Activated CD8-positive, alpha-beta memory T cell treated with anti-CD3 and anti-CD28 coated beads, Interleukin-2, amount 50 U/mL, for 24 hours (primary cell): Measurements from ENCODE around the gene ADSL.

ENCODE experiments used
- DNase-seq: peaks from one replicate; pipeline ENCODE4 v3.0.0-alpha.2; 2020; ENCODE audit errors: extremely low read depth

Gene ADSL

GRCh38 chr22:40328546-40329456, 17.5 kb upstream of the ADSL start:
- DNase-seq: no peak

DNA sequence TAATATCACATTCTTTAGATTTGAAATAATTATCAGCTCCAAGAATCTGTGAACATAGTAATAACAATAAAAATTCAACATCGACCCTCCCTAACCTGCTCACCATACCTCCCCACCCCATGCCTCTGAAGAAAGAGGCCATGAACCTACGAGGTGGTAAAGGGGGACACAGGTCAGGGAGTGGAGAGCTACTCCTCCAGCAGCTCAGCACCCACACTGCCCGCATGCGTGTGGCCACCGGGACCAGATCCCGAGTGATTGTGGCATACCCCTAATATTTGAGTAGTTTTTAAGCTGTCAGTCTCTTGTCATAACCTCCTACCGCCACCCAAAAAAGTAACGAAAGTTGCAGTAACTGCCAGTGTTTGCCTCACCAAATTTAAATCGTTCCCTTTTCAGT, 16.8 kb upstream of the ADSL start:
- no peak for DNase-seq

GRCh38 chr22:40330086-40330485, 16.2 kb upstream of the ADSL start:
- DNase-seq: no peak

GRCh38 chr22:40330615-40331014, 15.7 kb upstream of the ADSL start:
- no peak for DNase-seq

DNA sequence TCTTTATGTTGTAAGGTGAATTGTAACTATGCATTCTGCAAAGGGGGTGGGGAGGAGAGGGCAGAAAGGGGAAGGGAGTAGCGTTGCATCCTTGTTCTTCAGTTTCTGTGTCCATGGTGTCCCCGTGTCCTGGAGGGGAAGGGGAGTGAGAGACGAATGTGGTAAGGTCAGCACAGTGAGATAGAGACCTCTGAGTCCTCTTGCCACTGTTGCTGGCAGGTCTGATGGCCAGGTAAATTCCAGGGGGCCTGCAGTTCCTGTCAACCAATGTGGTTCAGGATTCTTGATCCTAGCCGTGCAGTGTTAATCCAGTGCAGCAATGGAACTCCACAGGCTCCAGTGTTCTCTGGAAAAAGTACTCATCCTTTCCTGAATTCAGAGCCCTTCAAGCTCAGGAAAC, 14.6 kb upstream of the ADSL start:
- DNase-seq: no peak

GRCh38 chr22:40332319-40332781, 13.9 kb upstream of the ADSL start:
- no peak for DNase-seq

DNA sequence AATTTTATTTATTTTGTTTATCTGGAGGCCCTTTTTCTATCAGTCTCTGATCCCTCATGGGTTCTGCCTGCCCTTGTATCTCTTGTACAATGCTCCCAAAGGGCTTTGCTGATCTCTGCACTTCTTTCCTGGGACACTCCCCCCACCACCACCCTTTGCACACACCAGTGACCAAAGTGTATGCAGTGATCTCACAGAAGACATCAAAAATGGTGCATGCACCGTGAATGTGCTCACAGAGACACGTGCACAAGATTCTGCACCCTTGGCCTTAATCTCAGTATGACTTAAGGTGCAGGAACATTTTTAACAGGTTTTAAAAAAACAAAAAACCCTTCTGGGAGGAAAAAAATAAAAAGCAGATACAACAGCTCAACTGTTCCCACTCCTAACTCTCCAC, 12.2 kb upstream of the ADSL start:
- no peak for DNase-seq

- DNase-seq: no peak
Observed at GRCh38 chr22:40334899-40335298, 11.4 kb upstream of the ADSL start.

DNA sequence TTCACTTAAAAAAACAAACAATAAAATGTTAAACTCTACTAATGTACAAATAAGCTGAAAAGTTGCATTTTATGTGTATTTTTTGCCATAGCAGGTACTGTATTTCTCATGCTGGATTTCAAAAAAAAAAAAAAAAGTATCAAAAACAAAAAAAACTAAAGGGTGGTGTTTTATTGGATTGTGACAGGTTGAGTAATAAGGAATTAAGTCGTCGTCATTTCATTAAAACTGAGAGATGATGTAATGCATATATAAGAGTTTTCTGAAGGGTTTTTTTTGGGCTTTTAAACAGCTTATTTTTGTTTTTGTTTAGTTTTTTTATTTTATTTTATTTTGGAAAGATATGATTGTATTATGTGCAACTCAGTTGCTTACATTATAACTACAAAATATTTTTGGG, 10.9 kb upstream of the ADSL start:
- DNase-seq: no peak

- DNase-seq: no peak
Observed at GRCh38 chr22:40340044-40340443, 6.3 kb upstream of the ADSL start.

DNA sequence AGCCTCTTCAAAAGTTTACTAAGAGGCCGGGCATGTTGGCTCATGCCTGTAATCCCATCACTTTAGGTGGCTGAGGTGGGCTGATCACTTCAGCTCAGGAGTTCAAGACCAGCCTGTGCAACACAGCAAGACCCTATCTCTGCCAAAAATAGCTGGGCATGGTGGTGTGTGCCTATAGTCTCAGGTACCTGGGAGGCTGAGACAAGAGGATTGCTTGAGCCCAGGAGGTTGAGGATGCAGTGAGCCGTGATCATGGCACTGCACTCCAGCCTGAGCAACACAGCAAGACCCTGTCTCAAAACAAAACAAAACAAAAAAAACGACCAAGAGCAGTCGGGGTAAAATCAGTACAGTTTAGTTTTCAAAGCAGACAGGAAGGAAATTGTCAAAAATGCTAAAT, 4.7 kb upstream of the ADSL start:
- no peak for DNase-seq

DNA sequence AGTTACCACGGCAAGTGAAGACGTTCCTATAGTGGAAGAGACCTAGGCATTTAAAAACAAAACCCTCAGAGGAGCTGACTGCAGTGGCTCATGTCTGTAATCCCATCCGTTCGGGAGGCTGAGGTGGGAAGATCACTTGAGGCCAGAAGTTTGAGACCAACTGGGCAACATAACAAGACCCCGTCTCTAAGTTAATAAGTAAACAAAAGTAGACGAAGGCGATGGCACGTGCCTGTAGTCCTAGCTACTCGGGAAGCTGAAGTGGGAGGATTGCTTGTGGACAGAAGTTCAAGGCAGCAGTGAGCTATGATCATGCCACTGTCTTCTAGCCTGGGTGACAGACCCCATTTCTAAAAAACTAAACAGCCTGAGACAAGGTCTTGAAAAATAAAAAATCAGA, 3.8 kb upstream of the ADSL start:
- DNase-seq: no peak

DNA sequence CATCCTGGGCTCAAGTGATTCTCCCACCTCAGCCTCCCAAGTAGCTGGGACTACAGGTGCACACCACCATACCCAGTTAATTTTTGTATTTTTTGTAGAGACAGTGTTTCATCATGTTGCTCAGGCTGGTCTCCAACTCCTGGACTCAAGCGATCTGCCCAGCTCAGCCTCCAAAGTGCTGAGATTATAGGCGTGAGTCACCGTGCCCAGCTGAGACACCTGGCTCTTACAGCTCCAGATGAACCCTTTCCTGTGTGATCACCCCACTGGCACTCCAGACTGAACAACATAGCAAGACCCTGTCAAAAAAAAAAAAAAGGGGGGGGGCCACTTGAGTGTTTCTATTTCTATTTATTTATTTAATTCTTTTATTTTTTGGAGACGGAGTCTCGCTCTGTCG, 1.0 kb upstream of the ADSL start:
- no peak for DNase-seq

- DNase-seq: no peak
Observed at GRCh38 chr22:40345815-40346184, 500 bp upstream of the ADSL start.

GRCh38 chr22:40347300-40347699, 1.0 kb downstream of the ADSL start:
- DNase-seq: no peak

DNA sequence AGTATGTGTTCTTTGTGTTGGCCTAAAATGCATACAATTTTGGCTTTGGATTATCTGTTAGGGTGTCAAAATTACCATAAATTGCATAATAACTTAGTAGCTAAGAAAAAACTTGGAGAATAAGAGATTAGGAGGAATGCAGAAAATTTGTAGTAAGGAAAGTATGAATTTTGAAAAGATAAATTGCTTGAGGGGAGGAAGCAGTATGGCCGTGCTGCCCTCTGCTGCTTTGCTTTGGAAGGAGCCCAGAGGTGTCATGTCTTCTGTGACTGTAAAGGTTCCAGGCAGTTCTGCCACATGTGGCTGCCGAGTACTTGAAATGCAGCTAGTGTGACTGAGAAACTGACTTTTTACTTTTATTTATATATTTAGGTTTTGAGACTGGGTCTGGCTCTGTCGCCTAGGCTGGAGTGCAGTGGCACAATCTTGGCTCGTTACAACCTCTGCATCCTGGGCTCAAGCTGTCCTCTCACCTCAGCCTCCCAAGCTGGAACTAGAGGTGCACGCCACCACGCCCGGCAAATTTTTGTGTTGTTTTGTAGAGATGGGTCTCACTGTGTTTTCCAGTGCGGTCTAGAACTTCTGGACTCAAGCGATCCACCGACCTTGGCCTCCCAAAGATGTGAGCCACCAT, 1.8 kb downstream of the ADSL start:
- DNase-seq: peak; percentile 41

GRCh38 chr22:40352763-40353162, 6.5 kb downstream of the ADSL start:
- no peak for DNase-seq

GRCh38 chr22:40361100-40361499, 14.8 kb downstream of the ADSL start:
- DNase-seq: no peak

GRCh38 chr22:40363059-40363458, 16.8 kb downstream of the ADSL start:
- DNase-seq: no peak

GRCh38 chr22:40364431-40364830, 18.1 kb downstream of the ADSL start:
- DNase-seq: no peak

- DNase-seq: no peak
Observed at GRCh38 chr22:40366068-40366467, 19.8 kb downstream of the ADSL start.

- no peak for DNase-seq
Observed at GRCh38 chr22:40367342-40367741, 21.0 kb downstream of the ADSL start.

DNA sequence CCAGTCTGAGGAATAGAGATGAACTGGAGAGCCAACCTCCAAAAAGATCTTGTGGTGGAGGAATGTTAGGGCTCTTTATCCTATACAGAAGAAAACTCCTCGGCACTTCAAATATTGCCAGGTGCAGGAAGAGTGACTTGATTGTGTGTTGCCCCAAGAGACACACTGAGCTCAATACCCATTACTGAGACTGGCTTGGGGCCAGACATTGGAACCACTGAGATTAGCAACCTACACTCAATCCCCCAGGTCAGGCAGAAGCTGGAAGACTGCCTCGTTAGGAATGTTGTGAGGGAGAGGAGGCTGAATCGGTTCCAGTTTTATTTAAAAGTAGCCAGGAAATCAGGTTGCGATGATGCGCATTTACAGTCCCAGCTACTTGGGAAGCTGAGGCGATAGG, 21.7 kb downstream of the ADSL start:
- no peak for DNase-seq
